ENCODE data around the gene DRAXIN.

The DRAXIN gene

GRCh38 chr1:11766429-11766776 lies 74.9 kb downstream of the DRAXIN start:
- no peak for DNase-seq

GRCh38 chr1:11767922-11768704 lies 76.6 kb downstream of the DRAXIN start:
- DNase-seq: no peak

DNA sequence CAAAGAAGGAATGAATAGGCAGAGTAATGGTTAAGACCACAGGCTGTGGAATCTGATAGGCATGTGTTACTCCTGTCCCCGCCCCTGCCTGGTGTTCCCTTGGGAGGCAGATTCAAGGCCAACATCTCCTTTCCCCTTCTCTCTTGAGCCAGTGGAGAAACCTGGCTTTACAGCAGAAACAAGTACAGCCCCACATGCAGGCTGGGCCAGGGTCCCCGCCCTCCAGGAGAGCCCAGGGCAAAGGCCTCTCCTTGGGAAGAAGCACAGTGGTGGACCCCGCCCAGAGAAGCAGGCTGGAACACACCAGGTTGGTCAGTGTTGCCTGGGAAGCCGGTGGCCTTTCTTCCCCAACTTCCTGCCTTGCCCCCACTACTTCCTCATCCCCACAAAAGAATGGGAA lies 77.3 kb downstream of the DRAXIN start:
- DNase-seq: no peak

- DNase-seq: no peak
These were observed 77.8 kb downstream of the DRAXIN start for GRCh38 chr1:11769274-11769673.

- no peak for DNase-seq
These were observed 78.5 kb downstream of the DRAXIN start for GRCh38 chr1:11770011-11770410.

- no peak for DNase-seq
These were observed 80.1 kb downstream of the DRAXIN start for GRCh38 chr1:11771481-11772043.

- no peak for DNase-seq
These were observed 80.9 kb downstream of the DRAXIN start for GRCh38 chr1:11772458-11772857.

GRCh38 chr1:11774753-11775152 lies 83.2 kb downstream of the DRAXIN start:
- DNase-seq: no peak

Data from activated naive CD4-positive, alpha-beta T cell (primary cell).